NT2/D1 (cell line): ENCODE measurements around the gene POLE.

ENCODE experiments used
- DNase-seq: peaks from one replicate; pipeline ENCODE4 v3.0.0-alpha.2; 2011; ENCODE audit warnings: low read depth, low spot score
- H3K27me3 ChIP-seq: 2 replicates; pipeline ENCODE4 v1.6.0; 2011; ENCODE audit warnings: mild to moderate bottlenecking; ENCODE audit not compliant: insufficient read length, insufficient read depth
- H3K36me3 ChIP-seq: 2 replicates; pipeline ENCODE4 v1.6.1; 2011; ENCODE audit warnings: mild to moderate bottlenecking, low read length, mixed read lengths; ENCODE audit not compliant: insufficient read depth, insufficient read length
- H3K4me1 ChIP-seq: 2 replicates; pipeline ENCODE4 v1.5.1; 2011; ENCODE audit not compliant: insufficient read depth, insufficient read length
- H3K4me3 ChIP-seq: 2 replicates; pipeline ENCODE4 v1.5.1; 2011; ENCODE audit warnings: low read depth; ENCODE audit not compliant: insufficient read length
- H3K9ac ChIP-seq: 2 replicates; pipeline ENCODE4 v1.6.0; 2011; ENCODE audit warnings: low read depth; ENCODE audit not compliant: insufficient read length
- H3K9me3 ChIP-seq: 2 replicates; pipeline ENCODE4 v1.5.1; 2011; ENCODE audit warnings: mild to moderate bottlenecking, low read length; ENCODE audit not compliant: insufficient read depth
- SUZ12 ChIP-seq: IDR thresholded peaks from 2 replicates; pipeline ENCODE4 v1.6.1; 2011; ENCODE audit not compliant: insufficient read length, insufficient read depth; ENCODE audit errors: extremely low read depth
- YY1 ChIP-seq: IDR thresholded peaks from 2 replicates; pipeline ENCODE4 v1.6.1; 2011; ENCODE audit not compliant: insufficient read length, insufficient read depth
- ZNF274 ChIP-seq: IDR thresholded peaks from 2 replicates; pipeline ENCODE4 v1.6.1; 2011; ENCODE audit warnings: mild to moderate bottlenecking, low read depth, low read length

POLE gene

DNA sequence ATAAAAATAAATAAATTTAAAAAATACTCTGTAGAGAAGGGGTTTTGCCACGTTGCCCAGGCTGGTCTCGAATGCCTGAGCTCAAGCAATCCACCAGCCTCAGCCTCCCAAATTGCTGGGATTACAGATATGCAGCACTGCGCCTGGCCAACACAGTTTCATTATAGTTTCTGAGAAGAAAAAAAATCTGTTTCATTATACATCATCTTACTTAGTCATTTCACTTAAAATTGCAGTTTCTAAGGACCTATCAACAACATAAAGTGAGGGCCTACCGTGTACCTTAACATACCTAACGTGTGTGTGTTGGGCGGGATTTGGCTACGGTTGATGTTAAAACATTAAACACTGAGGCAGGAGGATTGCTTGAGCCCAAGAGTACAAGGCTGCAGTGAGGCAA is 40.3 kb downstream of the POLE start:
- no peaks in the 10 kb centered on the region for H3K9me3 ChIP-seq
- TF ChIP-seq SUZ12 (no peak), YY1 (no peak), ZNF274 (no peak)
- peaks cover 88% of the 10 kb centered on the region for H3K36me3 ChIP-seq
- no peak overlapping the region for H3K4me3 ChIP-seq
- DNase-seq, result no peak
- H3K9ac ChIP-seq, result no peak overlapping the region
- no peaks in the 10 kb centered on the region for H3K4me1 ChIP-seq
- H3K27me3 ChIP-seq, result no peaks in the 10 kb centered on the region

DNA sequence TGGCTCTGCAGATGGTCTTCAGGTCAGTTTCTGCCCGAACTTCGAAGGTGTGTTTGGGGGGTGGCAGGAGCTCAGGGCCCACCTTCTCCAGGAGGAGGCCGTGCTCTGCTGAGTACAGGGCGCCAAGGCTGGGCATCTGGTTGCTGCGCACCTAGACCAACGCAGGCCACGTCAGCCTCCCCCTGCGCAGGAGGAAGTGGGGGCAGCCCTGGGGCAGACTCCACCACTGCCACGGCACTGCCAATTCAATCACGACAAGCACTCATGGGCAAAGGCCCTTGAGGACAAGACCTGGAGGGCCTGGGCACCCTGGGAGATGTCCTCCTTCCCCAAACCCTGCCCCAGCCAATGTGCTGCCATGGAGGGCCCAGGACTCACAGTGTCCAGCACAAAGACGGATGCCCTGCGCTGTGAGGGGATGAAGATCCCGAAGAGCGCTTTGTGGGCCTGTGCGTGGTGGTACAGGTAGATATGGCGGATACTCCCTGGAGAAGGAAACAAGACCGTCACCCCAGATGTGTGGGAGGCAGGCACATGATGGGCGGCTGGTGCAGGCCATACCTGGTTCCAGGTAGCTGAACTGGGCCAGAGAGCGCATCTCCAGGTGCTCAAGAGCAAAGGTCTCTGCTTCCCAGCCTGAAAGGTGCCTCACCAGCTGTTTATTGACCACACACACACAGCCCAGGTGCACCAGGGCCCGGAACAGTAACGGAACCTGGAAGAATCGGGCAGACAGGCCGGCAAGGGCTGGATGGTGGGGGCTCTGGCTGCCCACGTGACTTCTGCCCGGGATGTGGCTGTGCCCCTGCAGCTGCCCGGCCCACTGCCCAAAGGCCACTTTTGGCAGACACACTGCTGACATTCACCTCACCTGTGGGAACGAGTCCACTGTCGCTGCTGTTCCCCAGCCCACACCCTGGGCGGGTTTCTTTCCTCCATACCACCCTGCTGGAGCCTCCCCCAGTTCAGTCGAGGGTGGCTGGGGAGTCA is 44.0 kb downstream of the POLE start:
- Histone ChIP-seq H3K36me3 (peaks cover 90% of the 10 kb centered on the region), H3K4me1 (no peaks in the 10 kb centered on the region), H3K9me3 (no peaks in the 10 kb centered on the region), H3K4me3 (no peak overlapping the region), H3K9ac (no peak overlapping the region), H3K27me3 (no peaks in the 10 kb centered on the region)
- no peak for TF ChIP-seq YY1
- TF ChIP-seq ZNF274, result no peak
- TF ChIP-seq SUZ12, result no peak
- no peak for DNase-seq

DNA sequence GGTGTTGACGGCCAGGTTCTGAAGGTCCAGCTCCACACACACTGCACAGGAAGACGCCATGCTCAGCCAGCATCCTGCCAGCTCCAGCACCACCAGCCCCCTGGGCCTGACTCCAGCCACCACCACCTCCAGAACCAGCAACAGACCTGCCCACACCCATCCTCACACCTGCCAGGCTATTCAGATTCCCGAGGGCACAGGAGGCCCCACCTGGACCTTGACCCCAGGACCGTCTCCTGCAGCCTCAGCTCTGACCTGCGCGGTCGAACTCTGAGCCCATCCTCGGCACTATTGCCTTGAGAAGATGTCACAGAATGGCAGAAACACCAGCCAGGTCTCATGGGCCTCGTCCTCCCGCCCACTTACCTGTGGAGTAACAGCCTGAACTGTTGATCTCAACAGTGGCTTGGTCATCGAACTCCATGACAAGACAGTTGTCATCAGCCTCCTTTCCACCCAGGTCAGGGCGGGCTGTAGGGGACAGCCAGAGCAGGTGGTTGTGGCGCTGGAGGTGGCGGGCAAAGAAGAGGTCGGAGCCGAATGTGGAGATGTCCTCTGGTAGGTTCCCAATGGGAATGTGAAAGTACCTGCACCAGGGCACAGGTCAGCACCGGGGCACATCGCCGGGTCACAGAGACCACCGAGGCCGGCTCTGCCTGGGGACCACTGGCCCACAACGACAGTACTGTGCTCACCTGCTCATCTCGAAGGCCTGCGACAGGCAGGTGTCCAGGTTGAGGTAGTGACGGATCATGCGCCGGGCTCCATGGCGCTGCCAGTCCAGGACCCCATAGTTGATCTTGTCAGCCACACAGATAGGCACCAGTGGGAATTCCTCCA is 45.1 kb downstream of the POLE start:
- H3K27me3 ChIP-seq, result no peaks in the 10 kb centered on the region
- TF ChIP-seq ZNF274 (no peak), SUZ12 (no peak), YY1 (no peak)
- H3K4me3 ChIP-seq, result no peak overlapping the region
- peaks cover 3% of the 10 kb centered on the region for H3K4me1 ChIP-seq
- H3K9ac ChIP-seq, result no peak overlapping the region
- peaks cover 90% of the 10 kb centered on the region for H3K36me3 ChIP-seq
- H3K9me3 ChIP-seq, result no peaks in the 10 kb centered on the region
- no peak for DNase-seq

DNA sequence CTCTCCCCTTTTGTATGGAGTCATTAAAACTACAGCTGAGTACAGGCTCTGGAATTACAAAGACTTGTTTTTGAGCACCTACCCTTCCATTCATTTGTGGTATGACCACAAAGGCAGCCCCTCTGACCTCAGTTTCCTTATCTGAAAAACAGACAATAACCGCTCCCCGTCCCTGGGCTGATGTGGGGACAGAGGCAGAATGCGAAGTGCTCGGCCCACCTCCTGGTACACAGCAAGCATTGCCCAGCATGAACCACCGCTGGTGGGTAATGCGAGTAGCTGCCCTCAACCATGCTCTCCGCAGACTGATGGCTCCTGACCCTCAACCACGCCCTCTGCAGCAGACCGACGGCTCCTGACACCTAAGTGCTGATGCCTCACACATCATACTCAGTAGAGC is 46.2 kb downstream of the POLE start:
- H3K9me3 ChIP-seq, result no peaks in the 10 kb centered on the region
- DNase-seq, result no peak
- H3K27me3 ChIP-seq, result no peaks in the 10 kb centered on the region
- H3K4me1 ChIP-seq, result peaks cover 6% of the 10 kb centered on the region
- TF ChIP-seq SUZ12 (no peak), YY1 (no peak), ZNF274 (no peak)
- peaks cover 92% of the 10 kb centered on the region for H3K36me3 ChIP-seq
- H3K9ac ChIP-seq, result no peak overlapping the region
- no peak overlapping the region for H3K4me3 ChIP-seq

DNA sequence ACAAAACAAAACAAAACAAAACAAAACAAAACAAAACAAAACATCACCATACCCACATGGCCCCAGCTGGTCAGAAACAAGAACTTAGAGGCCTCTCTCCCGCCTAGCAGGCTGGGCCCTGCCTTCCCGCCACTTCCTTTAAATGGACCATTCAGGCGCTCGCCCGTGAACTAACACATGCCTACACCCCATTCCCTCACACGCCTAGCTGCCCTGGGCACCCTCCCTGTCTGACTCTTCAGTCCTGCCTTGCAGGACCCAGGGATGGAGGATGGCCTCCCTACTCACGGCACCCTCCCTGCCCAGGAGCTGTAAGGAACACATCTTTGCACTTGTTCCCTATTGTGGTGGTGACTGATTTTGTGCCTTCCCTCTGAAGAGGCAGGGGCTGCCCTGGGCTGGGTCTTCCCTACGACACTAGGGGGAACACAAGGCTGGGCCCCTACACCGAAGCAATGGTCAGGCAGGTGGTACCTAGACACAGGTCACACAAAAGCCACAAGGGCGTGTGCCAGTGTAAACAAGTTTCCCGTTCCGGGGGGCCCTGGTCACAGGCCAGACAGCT is 47.1 kb downstream of the POLE start:
- no peaks in the 10 kb centered on the region for H3K27me3 ChIP-seq
- peaks cover 6% of the 10 kb centered on the region for H3K4me1 ChIP-seq
- H3K4me3 ChIP-seq, result no peak overlapping the region
- no peak overlapping the region for H3K9ac ChIP-seq
- TF ChIP-seq SUZ12, result no peak
- TF ChIP-seq YY1, result no peak
- no peak for TF ChIP-seq ZNF274
- H3K9me3 ChIP-seq, result no peaks in the 10 kb centered on the region
- DNase-seq, result no peak
- H3K36me3 ChIP-seq, result peaks cover 93% of the 10 kb centered on the region

DNA sequence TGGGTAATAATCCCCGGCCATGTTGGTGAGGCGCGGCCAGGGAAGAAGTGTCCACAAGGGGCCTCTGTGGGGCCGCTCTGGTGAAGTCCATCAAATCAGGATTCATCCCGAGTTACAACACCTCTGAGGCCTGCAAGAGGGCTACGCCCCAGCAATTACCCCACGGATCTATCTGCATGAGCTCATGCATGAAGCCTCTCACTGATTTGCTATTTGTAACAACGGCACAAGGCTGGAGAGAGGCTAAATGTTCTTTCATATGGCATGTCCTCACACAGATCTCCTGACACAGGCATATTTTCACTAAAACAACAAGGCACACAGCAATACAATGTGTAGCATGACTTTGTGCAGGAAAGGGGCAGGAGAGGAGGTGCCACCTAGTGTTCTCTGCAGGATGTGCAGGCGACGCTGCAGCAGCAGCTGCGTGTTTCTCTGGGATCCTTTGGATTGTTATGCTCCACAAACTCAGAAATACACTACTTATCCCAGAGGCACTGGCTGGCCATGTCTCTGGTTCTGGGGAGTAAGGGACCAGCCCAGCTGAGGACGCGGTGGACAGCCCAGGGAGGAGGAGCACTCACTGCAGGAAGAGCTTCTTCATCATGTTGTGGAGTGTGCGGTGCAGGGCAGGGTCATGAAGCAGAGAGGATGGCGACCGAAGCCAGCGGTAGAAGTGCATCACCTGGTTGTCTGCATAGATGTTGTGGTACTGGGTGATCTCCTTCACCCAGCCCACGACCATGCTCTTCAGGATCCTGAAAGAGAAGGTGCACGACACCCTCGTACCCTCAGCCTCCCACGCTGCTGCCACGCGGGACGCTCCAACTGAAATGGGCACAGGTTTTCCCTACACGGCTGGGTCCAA is 48.4 kb downstream of the POLE start:
- Histone ChIP-seq H3K9ac (no peak overlapping the region), H3K9me3 (no peaks in the 10 kb centered on the region), H3K4me1 (peaks cover 6% of the 10 kb centered on the region), H3K27me3 (no peaks in the 10 kb centered on the region), H3K36me3 (peaks cover 97% of the 10 kb centered on the region), H3K4me3 (no peak overlapping the region)
- DNase-seq, result no peak
- TF ChIP-seq YY1, result no peak
- TF ChIP-seq SUZ12, result no peak
- TF ChIP-seq ZNF274, result no peak

DNA sequence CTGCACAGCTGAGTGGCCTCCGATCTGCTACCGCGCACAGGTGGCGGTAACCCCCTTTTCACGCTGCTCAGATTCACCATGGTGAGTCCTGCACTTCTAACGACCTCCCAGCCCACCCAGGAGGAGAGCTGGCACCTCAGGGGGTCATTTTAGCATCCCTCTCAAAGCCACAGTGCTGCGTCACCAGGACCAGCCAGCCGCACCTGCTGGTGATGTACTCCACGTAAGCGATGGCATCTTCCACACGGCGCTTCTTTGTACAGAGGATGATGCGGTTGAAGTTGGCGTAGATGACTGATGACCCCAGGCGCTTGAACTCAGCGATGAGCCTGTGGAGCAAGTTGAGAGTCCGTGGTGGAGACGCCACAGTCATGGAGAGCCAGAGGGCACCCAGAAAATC is 49.3 kb downstream of the POLE start:
- Histone ChIP-seq H3K9ac (no peak overlapping the region), H3K4me3 (no peak overlapping the region), H3K9me3 (no peaks in the 10 kb centered on the region), H3K27me3 (no peaks in the 10 kb centered on the region), H3K4me1 (peaks cover 6% of the 10 kb centered on the region), H3K36me3 (peaks cover 97% of the 10 kb centered on the region)
- no peak for DNase-seq
- TF ChIP-seq YY1 (no peak), SUZ12 (no peak), ZNF274 (no peak)
